K562 (cell line): ENCODE results near the gene ARSA. TPM values are rescaled to one million over a fixed set of nuclear protein-coding genes. Genes with fewer than 3 reads are reported as not detected.

Experiments
- ATAC-seq: fragments of 200-7000 bp; cut with Tn5 transposase; 3 replicates; pipeline ENCODE4 v1.9.1; 2020; ENCODE audit warnings: moderate library complexity
- BruUV-seq: library from RNA; stranded (reverse); fragments of 400-500 nt; replicated peaks from 2 replicates; lab custom pipeline; 2021; lab: Mats Ljungman, UMichigan
- CTCF ChIA-PET: fragments of 300-600 bp; formaldehyde crosslinking; extraction: SDS; loops from one replicate; lab custom pipeline; 2021; ENCODE audit warnings: low intra/inter-chr PET ratio; lab: Yijun Ruan, JAX
- POLR2A ChIA-PET: fragments of 300-600, 350-650 bp; sonication (Branson Sonifier 250); formaldehyde crosslinking; extraction: SDS; loops from one replicate; lab custom pipeline; 2021; ENCODE audit warnings: antibody characterized with exemption, inconsistent platforms; lab: Yijun Ruan, JAX
- DNase-seq, 4 experiments: peaks; one replicate each; pipeline versions ENCODE4 v3.0.0 to v3.0.0-alpha.2; 2011 to 2018; ENCODE audit warnings: low spot score in 3 of 4, mixed read lengths in 3 of 4; ENCODE audit errors: extremely low read depth in 1 of 4
- FAIRE-seq: peaks from 2 replicates; lab custom pipeline; 2011; peaks lifted over from hg19 to GRCh38; lab: Jason Lieb, UNC
- H2AFZ ChIP-seq: 2 replicates; pipeline ENCODE4 v1.6.0; 2011; ENCODE audit warnings: low read depth, low read length, control low read depth, inconsistent platforms
- H3K27ac ChIP-seq: fragments of 200-600 bp; 3 replicates; pipeline ENCODE4 v1.8.0; 2011; ENCODE audit warnings: low read depth, mild to moderate bottlenecking, control low read depth, inconsistent platforms, low read length, moderate library complexity, mixed read lengths; ENCODE audit errors: extremely low read depth
- H3K27me3 ChIP-seq, 2 experiments: fragments of 300-600 bp in 1 of 2; 2 replicates in 1 of 2; 3 replicates in 1 of 2; pipeline versions ENCODE4 v1.6.0 to v1.8.0; 2011; ENCODE audit warnings: inconsistent platforms in 2 of 2, low read length in 2 of 2, mild to moderate bottlenecking in 1 of 2, mixed read lengths in 1 of 2, moderate library complexity in 1 of 2; ENCODE audit not compliant: control insufficient read depth in 2 of 2, insufficient read depth in 2 of 2
- H3K36me3 ChIP-seq: fragments of 300-600 bp; 3 replicates; pipeline ENCODE4 v1.8.0; 2011; ENCODE audit warnings: mild to moderate bottlenecking, low read length, inconsistent platforms; ENCODE audit not compliant: control insufficient read depth, insufficient read depth
- H3K4me1 ChIP-seq, 2 experiments: fragments of 200-600 bp in 1 of 2; replicated peaks in 1 of 2; 2 replicates in 1 of 2; 3 replicates in 1 of 2; pipeline versions ENCODE4 v1.5.1 to v1.8.0; 2011; ENCODE audit warnings: inconsistent platforms in 2 of 2, low read length in 2 of 2, mild to moderate bottlenecking in 1 of 2, mixed read lengths in 1 of 2, moderate library complexity in 1 of 2; ENCODE audit not compliant: control insufficient read depth in 2 of 2, insufficient read depth in 2 of 2
- H3K4me2 ChIP-seq: 2 replicates; pipeline ENCODE4 v1.6.1; 2011; ENCODE audit warnings: low read length, control low read depth, inconsistent platforms, mixed read lengths; ENCODE audit not compliant: insufficient read depth
- H3K4me3 ChIP-seq: fragments of 200-600 bp; sonication (generic), shearing (Covaris generic); 2 replicates; pipeline ENCODE4 v1.5.1; 2016; ENCODE audit warnings: control low read depth, inconsistent platforms
- H3K79me2 ChIP-seq: fragments of 200-600 bp; 3 replicates; pipeline ENCODE4 v1.8.0; 2011; ENCODE audit warnings: low read length, inconsistent platforms; ENCODE audit not compliant: control insufficient read depth, insufficient read depth
- H3K9ac ChIP-seq, 2 experiments: 2 replicates each; pipeline versions ENCODE4 v1.6.0 to v1.6.1; 2011; ENCODE audit warnings: low read depth in 2 of 2, low read length in 2 of 2, control low read depth in 1 of 2, inconsistent platforms in 1 of 2, mild to moderate bottlenecking in 1 of 2, mixed read lengths in 1 of 2; ENCODE audit not compliant: insufficient read depth in 1 of 2
- H3K9me1 ChIP-seq: one replicate; pipeline ENCODE4 v1.6.0; 2011; ENCODE audit warnings: inconsistent platforms, mild to moderate bottlenecking, low read length, moderate library complexity; ENCODE audit not compliant: control insufficient read depth, insufficient read depth
- H3K9me3 ChIP-seq: replicated peaks from 2 replicates; pipeline ENCODE4 v1.5.1; 2011; ENCODE audit warnings: low read depth, low read length, inconsistent platforms; ENCODE audit not compliant: control insufficient read depth, insufficient read depth
- H4K20me1 ChIP-seq: replicated peaks from 2 replicates; pipeline ENCODE4 v1.6.1; 2011; ENCODE audit warnings: low read length, inconsistent platforms, mixed read lengths; ENCODE audit not compliant: control insufficient read depth, insufficient read depth
- BCLAF1 ChIP-seq, 2 experiments: fragments of 450-650 bp in 1 of 2; IDR thresholded peaks; 2 replicates each; pipeline ENCODE4 v1.6.1; 2011 to 2017; ENCODE audit warnings: low read depth in 2 of 2, antibody characterized with exemption in 1 of 2, borderline replicate concordance in 1 of 2, low read length in 1 of 2, mild to moderate bottlenecking in 1 of 2, mixed read lengths in 1 of 2; ENCODE audit not compliant: control insufficient read depth in 1 of 2
- DMBX1 ChIP-seq: fragments of 250-450 bp; sonication (Bioruptor Pico); IDR thresholded peaks from 2 replicates; pipeline ENCODE4 v1.8.0; 2022; ENCODE audit warnings: inconsistent platforms, mild to moderate bottlenecking, moderate library complexity, borderline replicate concordance
- GMEB1 ChIP-seq: fragments of 250-450 bp; sonication (Bioruptor Pico); IDR thresholded peaks from 2 replicates; pipeline ENCODE4 v1.4.0; 2020; ENCODE audit warnings: mild to moderate bottlenecking
- HBP1 ChIP-seq: fragments of 450-650 bp; formaldehyde crosslinking; IDR thresholded peaks from 2 replicates; pipeline ENCODE4 v1.4.0; 2022; ENCODE audit warnings: missing genetic modification characterization
- MAFG ChIP-seq: fragments of 450-650 bp; conservative IDR thresholded peaks from 2 replicates; pipeline ENCODE4 v1.6.1; 2016; ENCODE audit warnings: missing genetic modification characterization, missing compliant biosample characterization
- MCM3 ChIP-seq: fragments of 450-650 bp; IDR thresholded peaks from 2 replicates; pipeline ENCODE4 v1.6.1; 2016
- PTBP1 ChIP-seq: fragments of 200-400 bp; formaldehyde crosslinking; IDR thresholded peaks from 2 replicates; pipeline ENCODE4 v1.6.1; 2017; ENCODE audit warnings: low read depth, low read length
- RREB1 ChIP-seq: fragments of 250-450 bp; sonication (Bioruptor Pico); IDR thresholded peaks from 2 replicates; pipeline ENCODE4 v1.4.0; 2020
- SIN3B ChIP-seq: fragments of 450-650 bp; IDR thresholded peaks from 2 replicates; pipeline ENCODE4 v1.6.1; 2017; ENCODE audit warnings: low read depth, mild to moderate bottlenecking, moderate library complexity
- ZC3H8 ChIP-seq: fragments of 450-650 bp; IDR thresholded peaks from 2 replicates; pipeline ENCODE4 v1.6.1; 2017
- ZNF79 ChIP-seq: fragments of 250-450 bp; sonication (Bioruptor Pico); IDR thresholded peaks from 2 replicates; pipeline ENCODE4 v1.4.0; 2020; ENCODE audit warnings: low read depth, mild to moderate bottlenecking, moderate library complexity
- WGBS: fragments of 100-300 bp; shearing (Covaris generic); methylation state at CpG from one replicate; pipeline ENCODE4 v1.1.6; 2016; ENCODE audit warnings: low coverage, mixed read lengths; ENCODE audit not compliant: insufficient coverage; ENCODE audit errors: missing lambda C conversion rate; 5-methylcytosine and 5-hydroxymethylcytosine counted together
- in situ Hi-C: fragments of 300-500 bp; cut with MboI; formaldehyde crosslinking; loops from 4 replicates; pipeline ENCODE4 v1.15.0; 2018; ENCODE audit warnings: inconsistent platforms, mixed read lengths
- intact Hi-C: fragments of 100-400 bp; cut with micrococcal nuclease; formaldehyde crosslinking; loops from 2 replicates; pipeline ENCODE4 v1.14.2; 2022
- polyA plus RNA-seq, 8 experiments: library from polyadenylated mRNA; depleted of rRNA in 4 of 8; stranded (reverse) in 5 of 8; unstranded in 3 of 8; fragments of >200 nt; fragmentation: Nextera tagmentation in 2 of 8; fragmentation: Illumina TruSeq in 1 of 8; extraction: Ambion mirVana in 2 of 8; extraction: Trizol in 1 of 8; gene quantifications; 2 replicates each; pipeline versions ENCODE4 v1.2.1 to v1.2.3, GENCODE V29; 2011 to 2014; ENCODE audit warnings: inconsistent platforms in 1 of 8, missing spikeins in 1 of 8
- total RNA-seq, 7 experiments: library from RNA; depleted of rRNA in 6 of 7; stranded (reverse); fragments of >200 nt in 6 of 7; fragmentation: Illumina TruSeq in 2 of 7; extraction: Trizol in 2 of 7; gene quantifications; 2 replicates each; pipeline versions ENCODE4 v1.2.1 to v1.2.3, GENCODE V29; 2011 to 2021; ENCODE audit warnings: low replicate concordance in 1 of 7

ARSA gene
- total and polyA plus RNA-seq, 9 of the 15 experiments (the other 6 are each of a cell fraction or from before 2014, with no cell fraction given), result 0.32 to 10.9 (median 1.8) TPM; not detected in 1

GRCh38 chr22:50633771-50634170 lies 5.8 kb upstream of the ARSA start:
- Histone ChIP-seq H3K4me1 (peaks cover under 1 to 2% of the 10 kb centered on the region in 2 experiments; a peak in 4 of 5 replicates), H3K27ac (no peak overlapping the region), H3K9ac (no peak overlapping the region), H3K79me2 (no peaks in the 10 kb centered on the region), H3K36me3 (no peaks in the 10 kb centered on the region), H2AFZ (no peak overlapping the region), H4K20me1 (no peaks in the 10 kb centered on the region), H3K4me2 (no peak overlapping the region), H3K9me1 (no peaks in the 10 kb centered on the region), H3K27me3 (peaks cover 2 to 14% of the 10 kb centered on the region in 2 experiments; a peak in 4 of 5 replicates), H3K9me3 (no peaks in the 10 kb centered on the region), H3K4me3 (no peak overlapping the region)
- FAIRE-seq (no peak), ATAC-seq (no peak), DNase-seq (no peak)
- ChIA-PET POLR2A (no interaction called here), CTCF (no interaction called here)
- no TSS peak for BruUV-seq
- intact Hi-C loops (no loop called here), in situ Hi-C loops (no loop called here)
- WGBS, result 5% methylated on average over 6 of the region's 11 CpGs
- no peak for TF ChIP-seq ZNF79 (CRISPR knock-in tag)
- no peak for TF ChIP-seq MCM3
- no peak for TF ChIP-seq RREB1 (CRISPR knock-in tag)
- no peak for TF ChIP-seq ZC3H8
- no peak for TF ChIP-seq PTBP1
- no peak for TF ChIP-seq MAFG (tag)
- TF ChIP-seq DMBX1 (CRISPR knock-in tag), result no peak
- TF ChIP-seq BCLAF1 (IDR thresholded peaks at IDR 0.05; ENCODE audit: borderline replicate concordance in 1 of 2, control insufficient read depth in 1 of 2, low read depth in 2 of 2, low read length in 1 of 2), result no peak
- no peak for TF ChIP-seq SIN3B
- no peak for TF ChIP-seq GMEB1
- TF ChIP-seq HBP1 (CRISPR knock-in tag), result no peak
